ENCODE measurements around the gene KPNA1.
"Not testable (repeated sequence)": the region's sequence is repeated elsewhere in the genome, so short reads cannot be mapped to it uniquely, and the experiment has no call there.

The KPNA1 gene

GRCh38 chr3:122461806-122462205, 52.9 kb downstream of the KPNA1 start:
- no peak for TF ChIP-seq CTCF (IDR thresholded peaks at IDR 0.05; ENCODE audit: low read depth, low read length)
- H3K4me3 ChIP-seq (ENCODE audit: low read depth, low read length), result no peak overlapping the region

GRCh38 chr3:122458992-122459391, 55.7 kb downstream of the KPNA1 start:
- TF ChIP-seq CTCF (IDR thresholded peaks at IDR 0.05; ENCODE audit: low read depth, low read length), result no peak
- no peak overlapping the region for H3K4me3 ChIP-seq (ENCODE audit: low read depth, low read length)

- no peak for TF ChIP-seq CTCF (IDR thresholded peaks at IDR 0.05; ENCODE audit: low read depth, low read length)
- no peak overlapping the region for H3K4me3 ChIP-seq (ENCODE audit: low read depth, low read length)
Observed at GRCh38 chr3:122457706-122458105, 57.0 kb downstream of the KPNA1 start.

GRCh38 chr3:122456074-122456473, 58.7 kb downstream of the KPNA1 start:
- no peak overlapping the region for H3K4me3 ChIP-seq (ENCODE audit: low read depth, low read length)
- TF ChIP-seq CTCF (IDR thresholded peaks at IDR 0.05; ENCODE audit: low read depth, low read length), result no peak

- H3K4me3 ChIP-seq (ENCODE audit: low read depth, low read length), result no peak overlapping the region
- no peak for TF ChIP-seq CTCF (IDR thresholded peaks at IDR 0.05; ENCODE audit: low read depth, low read length)
Observed at GRCh38 chr3:122451371-122451770, 63.4 kb downstream of the KPNA1 start.

GRCh38 chr3:122448218-122448617, 66.5 kb downstream of the KPNA1 start:
- not testable (repeated sequence) for H3K4me3 ChIP-seq (ENCODE audit: low read depth, low read length)

- not testable (repeated sequence) for H3K4me3 ChIP-seq (ENCODE audit: low read depth, low read length)
Observed at GRCh38 chr3:122444491-122444887, 70.2 kb downstream of the KPNA1 start.

GRCh38 chr3:122443762-122444490, 70.8 kb downstream of the KPNA1 start:
- H3K4me3 ChIP-seq (ENCODE audit: low read depth, low read length), result not testable (repeated sequence)

- H3K4me3 ChIP-seq (ENCODE audit: low read depth, low read length), result no peak overlapping the region
- no peak for TF ChIP-seq CTCF (IDR thresholded peaks at IDR 0.05; ENCODE audit: low read depth, low read length)
Observed at GRCh38 chr3:122443090-122443489, 71.6 kb downstream of the KPNA1 start.

Measured in WI38 (cell line).